HG02759 (cell line): ENCODE data around the gene EFHD2.
"Not testable (repeated sequence)": the region's sequence is repeated elsewhere in the genome, so short reads cannot be mapped to it uniquely, and the experiment has no call there.

Source experiments
- ATAC-seq: cut with Tn5 transposase; IDR thresholded peaks from one replicate; pipeline ENCODE4 v1.9.1; 2021; ENCODE audit warnings: mild to moderate bottlenecking, moderate library complexity; ENCODE audit not compliant: unreplicated experiment

Gene EFHD2

GRCh38 chr1:15388201-15388880 is 21.3 kb upstream of the EFHD2 start:
- no peak for ATAC-seq

- ATAC-seq, result not testable (repeated sequence)
These were observed 19.9 kb upstream of the EFHD2 start for GRCh38 chr1:15389828-15390227.

GRCh38 chr1:15390667-15391066 is 19.0 kb upstream of the EFHD2 start:
- no peak for ATAC-seq

DNA sequence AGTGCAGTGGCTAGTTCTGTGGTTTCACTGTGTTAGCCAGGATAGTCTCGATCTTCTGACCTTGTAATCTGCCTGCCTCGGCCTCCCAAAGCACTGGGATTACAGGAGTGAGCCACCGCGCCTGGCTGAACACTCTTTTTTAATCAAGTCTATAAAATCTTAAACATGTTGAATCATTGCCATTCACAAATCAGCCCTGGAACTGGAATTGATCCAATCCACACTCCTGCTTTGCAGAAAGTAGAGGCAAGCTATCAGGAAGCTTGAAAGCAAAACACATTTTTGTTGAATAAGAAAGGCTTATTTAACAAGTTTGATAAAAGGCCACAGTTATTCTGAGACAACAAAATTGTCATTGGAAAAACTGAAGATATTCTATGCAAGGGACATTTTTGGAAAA is 18.3 kb upstream of the EFHD2 start:
- no peak for ATAC-seq

DNA sequence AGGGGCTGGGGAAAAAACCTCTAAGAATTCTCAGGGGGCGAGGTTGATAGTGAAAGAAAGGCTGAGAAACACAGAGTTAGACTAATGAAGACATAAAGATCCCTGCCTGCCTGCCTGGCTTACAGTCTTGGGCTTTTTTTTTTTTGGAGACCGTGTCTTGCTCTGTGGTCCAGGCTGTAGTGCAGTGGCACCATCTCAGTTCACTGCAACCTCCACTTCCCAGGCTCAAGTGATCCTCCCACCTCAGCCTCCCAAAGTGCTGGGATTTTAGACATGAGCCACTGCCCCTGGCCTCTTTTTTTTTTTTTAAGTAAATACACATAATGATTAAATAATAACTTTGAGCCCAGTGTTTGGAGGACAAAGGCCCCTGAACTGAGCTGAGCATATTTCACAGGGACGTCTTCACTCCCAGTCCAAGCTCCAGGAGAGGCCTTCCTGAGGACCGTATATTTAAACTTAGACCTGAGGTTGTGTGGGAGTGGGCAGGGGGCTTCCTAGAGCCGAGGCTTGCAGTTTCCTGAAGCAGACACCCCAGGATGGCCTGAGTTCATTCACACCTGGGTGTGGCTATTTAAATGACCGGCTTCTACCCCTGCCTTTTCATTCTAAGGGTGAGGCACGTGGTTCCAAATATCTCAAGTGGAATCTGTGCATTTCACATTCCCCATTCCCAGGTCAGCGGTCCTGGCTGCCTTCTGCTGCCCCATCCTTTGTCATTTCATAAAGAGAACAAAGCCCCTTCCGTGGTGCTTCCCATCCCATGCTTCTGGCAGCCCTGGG is 16.0 kb upstream of the EFHD2 start:
- no peak for ATAC-seq

- no peak for ATAC-seq
These were observed 15.4 kb upstream of the EFHD2 start for GRCh38 chr1:15394258-15394690.

DNA sequence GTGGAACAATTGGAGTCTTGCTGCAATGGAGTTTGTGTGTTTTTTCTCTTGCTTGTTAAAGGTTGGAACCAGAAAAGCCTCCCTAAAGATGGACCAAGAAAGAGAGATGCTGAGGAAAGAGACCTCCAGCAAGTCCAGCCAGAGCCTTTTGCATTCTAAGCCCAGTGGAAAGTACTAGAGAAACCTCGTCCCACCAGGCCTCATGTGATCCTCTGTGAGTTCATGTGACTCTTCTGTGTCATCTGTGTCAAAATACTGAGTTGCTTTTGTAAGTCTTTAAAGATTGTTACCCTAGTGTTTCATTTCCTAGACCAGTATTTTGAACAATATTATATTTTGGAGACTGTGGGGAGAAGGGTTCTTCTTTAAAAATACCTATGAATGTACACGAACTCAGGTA is 12.5 kb upstream of the EFHD2 start:
- ATAC-seq, result no peak

- no peak for ATAC-seq
These were observed 10.0 kb upstream of the EFHD2 start for GRCh38 chr1:15399710-15400109.

- ATAC-seq, result no peak
These were observed 9.1 kb upstream of the EFHD2 start for GRCh38 chr1:15400627-15401026.

DNA sequence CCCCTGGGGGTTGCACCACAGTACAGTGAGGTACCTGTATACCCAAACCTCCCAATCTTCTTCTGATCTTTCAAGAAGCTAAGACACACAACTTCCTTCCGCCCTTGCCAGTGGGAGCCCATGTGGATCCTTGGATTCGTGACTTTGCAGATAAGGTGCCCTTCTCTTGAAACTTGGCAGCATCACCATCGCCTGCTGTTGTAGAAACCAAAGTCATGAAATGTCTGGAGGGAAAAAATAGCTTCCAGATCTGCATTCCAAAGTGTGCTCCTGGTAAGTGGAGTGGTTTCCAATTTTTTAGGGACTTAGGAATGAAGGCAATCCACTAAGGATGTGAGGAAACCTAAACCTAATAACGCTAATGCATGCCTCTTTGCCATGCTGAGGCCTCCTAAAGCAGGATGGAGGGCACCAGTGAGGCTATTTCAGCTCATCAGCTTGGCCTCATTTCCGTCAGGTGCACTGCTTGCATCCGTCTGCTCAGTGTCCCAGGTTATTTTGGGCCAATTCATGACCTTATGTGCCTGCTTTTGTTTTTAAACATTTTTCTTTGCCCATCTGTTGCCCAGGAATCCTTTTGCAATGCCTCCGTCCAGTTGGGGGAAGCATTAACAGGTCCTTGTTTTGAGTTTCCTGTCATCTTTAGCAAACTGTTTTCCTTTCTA is 8.2 kb upstream of the EFHD2 start:
- no peak for ATAC-seq

GRCh38 chr1:15402809-15403450 is 6.8 kb upstream of the EFHD2 start:
- no peak for ATAC-seq

GRCh38 chr1:15403962-15404580 is 5.6 kb upstream of the EFHD2 start:
- no peak for ATAC-seq

- ATAC-seq, result no peak
These were observed 4.4 kb upstream of the EFHD2 start for GRCh38 chr1:15405106-15405850.

DNA sequence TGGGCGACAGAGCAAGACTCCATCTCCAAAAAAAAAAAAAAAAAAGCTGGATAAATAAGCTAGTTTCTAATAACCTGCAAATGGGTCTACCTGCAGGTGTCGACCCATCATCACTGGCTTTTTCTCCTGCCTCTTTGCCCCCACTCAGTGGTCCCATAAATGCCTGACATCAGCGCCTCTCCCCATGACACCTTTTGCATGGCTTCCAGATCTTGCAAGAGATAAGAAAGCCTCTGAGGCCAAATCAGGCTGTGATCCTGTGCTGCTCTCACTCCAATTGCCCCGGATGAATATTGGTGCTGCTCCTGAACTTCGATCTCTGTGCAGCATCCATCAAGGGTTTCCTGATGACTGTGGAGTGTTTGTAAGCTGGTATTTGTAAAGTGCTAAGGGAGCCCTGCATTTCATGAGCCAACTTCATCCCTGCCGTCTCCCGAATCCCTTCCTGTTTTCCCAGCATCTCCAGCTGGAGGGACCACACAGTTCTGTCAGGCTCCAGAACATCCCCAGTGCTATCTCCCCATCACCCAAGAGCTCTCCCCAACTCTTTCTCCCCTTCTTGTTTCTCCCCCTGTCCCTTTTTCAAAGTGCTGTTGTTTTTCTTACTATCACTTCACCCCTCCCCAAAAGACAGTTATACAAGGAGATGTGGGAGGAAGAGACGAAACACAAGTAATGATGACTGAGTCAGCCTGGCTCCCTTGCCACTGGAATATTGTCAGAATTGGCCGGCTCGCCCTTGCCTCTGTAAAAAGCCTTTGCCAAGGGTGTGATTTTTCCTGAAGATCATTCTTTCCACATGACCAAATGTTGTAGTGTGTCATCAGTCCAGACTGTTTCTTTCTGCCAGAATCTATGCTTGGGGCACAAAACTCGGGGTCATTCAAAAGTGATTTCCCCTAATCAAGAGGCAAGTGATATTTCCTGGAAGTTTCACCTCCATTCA is 2.8 kb upstream of the EFHD2 start:
- ATAC-seq, result no peak

DNA sequence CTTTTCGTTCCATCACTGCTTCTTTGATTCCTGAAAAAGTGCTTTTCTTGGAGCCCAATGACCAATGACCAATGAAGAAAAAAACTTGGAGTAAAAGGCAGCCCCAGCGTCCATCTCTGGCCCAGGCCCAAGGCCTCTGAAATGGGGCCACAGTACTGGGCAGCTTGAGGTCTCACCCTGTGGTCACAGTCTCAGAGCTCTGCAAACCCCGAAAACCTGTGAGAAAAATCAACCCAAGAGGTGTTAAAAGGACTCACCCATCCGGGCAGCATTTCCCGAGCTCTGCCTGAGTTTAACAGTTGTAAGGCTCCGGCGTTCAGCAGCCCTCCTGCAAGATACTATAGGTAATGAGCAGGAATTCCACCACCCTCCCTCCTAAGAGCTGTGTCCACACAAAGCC is 2.1 kb upstream of the EFHD2 start:
- ATAC-seq, result no peak

- no peak for ATAC-seq
These were observed 749 bp upstream of the EFHD2 start for GRCh38 chr1:15408890-15409387.

GRCh38 chr1:15410223-15410883 is 665 bp downstream of the EFHD2 start:
- no peak for ATAC-seq

GRCh38 chr1:15410884-15411245 is 1.2 kb downstream of the EFHD2 start:
- ATAC-seq, result no peak
